H9 (cell line): ENCODE data around the gene B4GALNT2. TPM values are rescaled to one million over a fixed set of nuclear protein-coding genes. Genes with fewer than 3 reads are reported as not detected.
"Not testable (repeated sequence)": the region's sequence is repeated elsewhere in the genome, so short reads cannot be mapped to it uniquely, and the experiment has no call there.

ENCODE experiments used
- DNase-seq: peaks from one replicate; pipeline ENCODE4 v3.0.0-alpha.2; 2017
- H2AFZ ChIP-seq: one replicate; pipeline ENCODE4 v1.6.1; 2013; ENCODE audit warnings: mild to moderate bottlenecking, low read length, control low read depth, moderate library complexity
- H2AK5ac ChIP-seq: 2 replicates; pipeline ENCODE4 v1.6.1; 2013; ENCODE audit warnings: low read length, control low read depth, mixed read lengths; ENCODE audit not compliant: insufficient read length
- H2BK120ac ChIP-seq: one replicate; pipeline ENCODE4 v1.6.1; 2013; ENCODE audit warnings: low read depth, mild to moderate bottlenecking, low read length, control low read depth, inconsistent platforms; ENCODE audit not compliant: poor library complexity, severe bottlenecking
- H2BK12ac ChIP-seq: 2 replicates; pipeline ENCODE4 v1.6.1; 2013; ENCODE audit warnings: low read length, control low read depth, mixed read lengths, low read depth; ENCODE audit not compliant: insufficient read length
- H2BK15ac ChIP-seq: 2 replicates; pipeline ENCODE4 v1.6.1; 2013; ENCODE audit warnings: low read depth, low read length, control low read depth
- H2BK20ac ChIP-seq: one replicate; pipeline ENCODE4 v1.6.1; 2013; ENCODE audit warnings: low read depth, mild to moderate bottlenecking, low read length, control low read depth, inconsistent platforms; ENCODE audit not compliant: poor library complexity, severe bottlenecking
- H2BK5ac ChIP-seq: 2 replicates; pipeline ENCODE4 v1.6.1; 2013; ENCODE audit warnings: low read length, control low read depth, mixed read lengths; ENCODE audit not compliant: insufficient read length
- H3K14ac ChIP-seq: 2 replicates; pipeline ENCODE4 v1.6.1; 2013; ENCODE audit warnings: low read length, control low read depth; ENCODE audit not compliant: insufficient read depth
- H3K18ac ChIP-seq: 2 replicates; pipeline ENCODE4 v1.6.1; 2013; ENCODE audit warnings: low read depth, mild to moderate bottlenecking, mixed read lengths, low read length, control low read depth; ENCODE audit not compliant: insufficient read length
- H3K23ac ChIP-seq: 2 replicates; pipeline ENCODE4 v1.6.1; 2013; ENCODE audit warnings: low read length, control low read depth, mixed read lengths, low read depth; ENCODE audit not compliant: insufficient read length
- H3K23me2 ChIP-seq: 2 replicates; pipeline ENCODE4 v1.6.1; 2013; ENCODE audit warnings: low read depth, mild to moderate bottlenecking, mixed read lengths, low read length, control low read depth; ENCODE audit not compliant: insufficient read length, poor library complexity, severe bottlenecking
- H3K27ac ChIP-seq: 2 replicates; pipeline ENCODE4 v1.5.1; 2013; ENCODE audit warnings: low read length, control low read depth, mixed read lengths, low read depth; ENCODE audit not compliant: insufficient read length
- H3K27me3 ChIP-seq: 2 replicates; pipeline ENCODE4 v1.6.1; 2013; ENCODE audit warnings: low read length, control low read depth, inconsistent platforms; ENCODE audit not compliant: insufficient read depth
- H3K4ac ChIP-seq: 2 replicates; pipeline ENCODE4 v1.6.1; 2013; ENCODE audit warnings: low read depth, mild to moderate bottlenecking, control low read depth, inconsistent platforms, low read length, moderate library complexity
- H3K4me1 ChIP-seq: 2 replicates; pipeline ENCODE4 v1.6.1; 2013; ENCODE audit warnings: low read length, control low read depth, inconsistent platforms; ENCODE audit not compliant: insufficient read depth
- H3K4me2 ChIP-seq: 2 replicates; pipeline ENCODE4 v1.6.1; 2013; ENCODE audit warnings: low read length, control low read depth, mixed read lengths; ENCODE audit not compliant: insufficient read length, insufficient read depth
- H3K56ac ChIP-seq: 2 replicates; pipeline ENCODE4 v1.6.1; 2013; ENCODE audit warnings: low read depth, mild to moderate bottlenecking, mixed read lengths, low read length, control low read depth; ENCODE audit not compliant: insufficient read length
- H3K79me1 ChIP-seq: 2 replicates; pipeline ENCODE4 v1.6.1; 2013; ENCODE audit warnings: low read depth, mild to moderate bottlenecking, moderate library complexity, low read length, control low read depth, inconsistent platforms; ENCODE audit not compliant: insufficient read depth, poor library complexity, severe bottlenecking
- H3K79me2 ChIP-seq: 2 replicates; pipeline ENCODE4 v1.6.1; 2013; ENCODE audit warnings: low read length, control low read depth, inconsistent platforms; ENCODE audit not compliant: insufficient read depth
- H3K9ac ChIP-seq: 2 replicates; pipeline ENCODE4 v1.6.1; 2013; ENCODE audit warnings: low read length, control low read depth, mixed read lengths; ENCODE audit not compliant: insufficient read length; ENCODE audit errors: extremely low read depth
- H3K9me3 ChIP-seq: one replicate; pipeline ENCODE4 v1.6.1; 2013; ENCODE audit warnings: low read depth, low read length, inconsistent platforms; ENCODE audit not compliant: control insufficient read depth
- H3T11ph ChIP-seq: one replicate; pipeline ENCODE4 v1.6.1; 2013; ENCODE audit warnings: mild to moderate bottlenecking, low read length, control low read depth, inconsistent platforms
- H4K20me1 ChIP-seq: one replicate; pipeline ENCODE4 v1.6.1; 2013; ENCODE audit not compliant: control insufficient read depth, insufficient read length, insufficient read depth
- H4K5ac ChIP-seq: 2 replicates; pipeline ENCODE4 v1.6.1; 2013; ENCODE audit warnings: low read depth, mild to moderate bottlenecking, mixed read lengths, low read length, control low read depth; ENCODE audit not compliant: insufficient read length
- H4K8ac ChIP-seq: replicated peaks from 2 replicates; pipeline ENCODE4 v1.6.1; 2013; ENCODE audit warnings: low read length, control low read depth, mixed read lengths, low read depth; ENCODE audit not compliant: insufficient read length
- H4K91ac ChIP-seq: 2 replicates; pipeline ENCODE4 v1.6.1; 2013; ENCODE audit warnings: low read depth, mild to moderate bottlenecking, moderate library complexity, mixed read lengths, low read length, control low read depth; ENCODE audit not compliant: insufficient read length
- H3K27ac Mint-ChIP-seq, 3 experiments: 2 replicates in 2 of 3; 3 replicates in 1 of 3; pipeline ENCODE4 v1.8.0; 2020 to 2021; ENCODE audit warnings: mixed read lengths in 3 of 3, mild to moderate bottlenecking in 1 of 3, moderate library complexity in 1 of 3
- H3K27me3 Mint-ChIP-seq: 2 replicates; pipeline ENCODE4 v1.8.0; 2021; ENCODE audit warnings: low read depth, mild to moderate bottlenecking, moderate library complexity, mixed read lengths
- H3K36me3 Mint-ChIP-seq, 3 experiments: 2 replicates in 2 of 3; 3 replicates in 1 of 3; pipeline ENCODE4 v1.8.0; 2020 to 2021; ENCODE audit warnings: low read depth in 3 of 3, mixed read lengths in 3 of 3; ENCODE audit not compliant: insufficient read depth in 1 of 3
- H3K4me1 Mint-ChIP-seq, 2 experiments: 2 replicates each; pipeline ENCODE4 v1.8.0; 2020; ENCODE audit warnings: mixed read lengths in 2 of 2
- H3K4me3 Mint-ChIP-seq, 2 experiments: 2 replicates in 1 of 2; 3 replicates in 1 of 2; pipeline ENCODE4 v1.8.0; 2020 to 2021; ENCODE audit warnings: mild to moderate bottlenecking in 2 of 2, mixed read lengths in 2 of 2, moderate library complexity in 1 of 2
- H3K9me3 Mint-ChIP-seq, 2 experiments: 2 replicates in 1 of 2; 3 replicates in 1 of 2; pipeline ENCODE4 v1.8.0; 2020; ENCODE audit warnings: mild to moderate bottlenecking in 2 of 2, mixed read lengths in 2 of 2, moderate library complexity in 1 of 2
- WGBS: extraction: QIAGEN DNeasy Blood & Tissue Kit; methylation state at CpG from one replicate; pipeline ENCODE4 v1.1.7; 2013; ENCODE audit warnings: missing lambda C conversion rate, low lambda C conversion rate, mixed read lengths; ENCODE audit not compliant: insufficient read length; ENCODE audit errors: extremely low coverage; 5-methylcytosine and 5-hydroxymethylcytosine counted together
- total RNA-seq: library from RNA; stranded (reverse); gene quantifications from 2 replicates; pipeline ENCODE4 v1.2.1, GENCODE V29; 2021

B4GALNT2 gene
- total RNA-seq, 1 experiment from 2014 or later, result not detected

- not testable (repeated sequence) for H2BK20ac ChIP-seq, H3K23me2 ChIP-seq, H3K4me1 ChIP-seq, H2BK120ac ChIP-seq, H3K27me3 ChIP-seq, H2AFZ ChIP-seq, H3K18ac ChIP-seq, H4K5ac ChIP-seq, H4K8ac ChIP-seq, H3K23ac ChIP-seq, H3K4me2 ChIP-seq, H3T11ph ChIP-seq, H3K56ac ChIP-seq, H3K27me3 Mint-ChIP-seq, H4K20me1 ChIP-seq, H3K9ac ChIP-seq, H3K4me1 Mint-ChIP-seq, H3K27ac ChIP-seq, H3K36me3 Mint-ChIP-seq, H3K4me3 Mint-ChIP-seq, H2BK12ac ChIP-seq, H2BK5ac ChIP-seq, DNase-seq, H3K4ac ChIP-seq, H2AK5ac ChIP-seq, H3K27ac Mint-ChIP-seq, H3K79me1 ChIP-seq, H3K14ac ChIP-seq, H4K91ac ChIP-seq, H2BK15ac ChIP-seq, H3K79me2 ChIP-seq
- no CpG with 5 or more reads among the region's 11 CpGs for WGBS
- H3K9me3 Mint-ChIP-seq, result peaks cover 35 to 40% of the 10 kb centered on the region in 2 experiments
- peaks cover 14% of the 10 kb centered on the region for H3K9me3 ChIP-seq
These were observed 43.4 kb downstream of the B4GALNT2 start for GRCh38 chr17:49175978-49176377.
